BE2C (cell line): ENCODE data around the gene RPL34.

Experiments
- DNase-seq: peaks from one replicate; pipeline ENCODE4 v3.0.0-alpha.2; 2020
- H3K27me3 ChIP-seq: fragments of 250-450 bp; sonication (Bioruptor Pico); 2 replicates; pipeline ENCODE4 v1.5.1; 2020; ENCODE audit warnings: mild to moderate bottlenecking
- H3K36me3 ChIP-seq: fragments of 250-450 bp; sonication (Bioruptor Pico); 2 replicates; pipeline ENCODE4 v1.5.1; 2020; ENCODE audit warnings: mild to moderate bottlenecking
- H3K4me1 ChIP-seq: fragments of 250-450 bp; sonication (Bioruptor Pico); 2 replicates; pipeline ENCODE4 v1.5.1; 2020
- H3K4me3 ChIP-seq: 2 replicates; pipeline ENCODE4 v1.5.1; 2011; ENCODE audit warnings: low read depth, low read length
- H3K9me3 ChIP-seq: fragments of 250-450 bp; sonication (Bioruptor Pico); 2 replicates; pipeline ENCODE4 v1.5.1; 2020
- CTCF ChIP-seq: IDR thresholded peaks from 2 replicates; pipeline ENCODE4 v1.5.1; 2012; ENCODE audit warnings: mild to moderate bottlenecking, low read depth, low read length

RPL34 gene

DNA sequence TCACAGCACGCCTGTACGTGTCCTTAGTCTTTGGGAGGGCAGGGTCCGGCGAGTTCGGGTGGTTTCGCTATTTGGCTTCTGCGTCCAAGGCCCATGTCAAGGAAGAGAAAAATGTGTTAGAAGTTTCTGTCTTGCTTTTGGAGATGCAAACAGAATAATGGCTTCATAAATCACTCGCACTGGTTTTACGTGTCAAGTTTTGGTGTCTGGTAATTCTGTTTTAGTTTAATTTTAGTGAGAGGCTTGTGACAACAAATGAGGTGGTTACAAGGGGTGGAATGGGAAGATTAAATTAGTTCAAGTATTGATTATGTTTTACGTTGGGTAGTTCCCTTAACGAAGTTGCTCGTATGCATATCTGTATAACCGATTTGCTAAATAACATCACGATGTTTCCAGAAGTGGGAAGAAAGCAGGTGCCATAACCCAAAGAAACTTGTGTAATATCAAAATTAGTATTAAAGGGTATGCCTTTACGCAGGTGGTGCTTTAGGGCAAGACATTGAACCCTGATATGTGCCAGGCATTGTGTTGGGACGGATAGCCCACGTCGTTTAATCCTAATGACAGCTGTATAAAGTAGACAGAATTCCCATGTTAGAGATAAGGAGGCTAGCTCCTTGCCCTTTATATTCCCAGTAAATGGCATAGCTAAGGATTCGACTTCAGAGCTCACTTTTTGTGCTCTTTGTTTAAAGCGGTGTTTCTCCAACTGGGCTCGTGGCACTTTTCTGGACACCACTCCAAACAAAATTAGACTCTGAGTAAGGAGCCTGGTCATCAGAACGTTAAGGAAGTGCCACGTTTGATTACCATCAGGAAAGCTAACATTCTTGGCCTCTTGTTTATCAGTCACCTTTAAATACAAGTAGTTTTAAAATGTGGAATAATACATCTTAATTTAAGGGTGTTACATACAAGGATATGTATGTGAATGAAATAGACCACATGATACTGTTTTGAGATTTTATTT lies 843 bp downstream of the RPL34 start:
- Histone ChIP-seq H3K4me3 (peak overlapping the region; percentile 100), H3K4me1 (no peaks in the 10 kb centered on the region), H3K27me3 (no peaks in the 10 kb centered on the region), H3K36me3 (peaks cover 54% of the 10 kb centered on the region), H3K9me3 (no peaks in the 10 kb centered on the region)
- no peak for TF ChIP-seq CTCF
- DNase-seq, result no peak

DNA sequence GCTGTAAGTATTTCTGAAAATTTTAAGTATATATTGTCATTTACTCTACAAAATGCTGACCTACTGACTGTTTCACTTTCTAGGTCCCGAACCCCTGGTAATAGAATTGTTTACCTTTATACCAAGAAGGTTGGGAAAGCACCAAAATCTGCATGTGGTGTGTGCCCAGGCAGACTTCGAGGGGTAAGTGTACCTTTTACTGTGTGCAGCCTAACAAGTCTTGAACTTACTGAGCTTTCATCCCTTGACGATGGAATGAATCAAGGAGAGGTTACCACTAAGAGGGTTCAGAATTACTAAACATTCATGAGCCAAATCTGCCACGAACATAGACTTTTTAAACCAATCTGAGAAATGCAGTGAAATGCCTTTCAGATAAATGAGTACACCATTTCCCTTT lies 1.6 kb downstream of the RPL34 start:
- Histone ChIP-seq H3K36me3 (peaks cover 62% of the 10 kb centered on the region), H3K27me3 (no peaks in the 10 kb centered on the region), H3K9me3 (no peaks in the 10 kb centered on the region), H3K4me3 (peak overlapping the region; percentile 100), H3K4me1 (no peaks in the 10 kb centered on the region)
- TF ChIP-seq CTCF, result no peak
- DNase-seq, result no peak

GRCh38 chr4:108622828-108623227 lies 2.5 kb downstream of the RPL34 start:
- H3K36me3 ChIP-seq, result peaks cover 70% of the 10 kb centered on the region
- no peaks in the 10 kb centered on the region for H3K27me3 ChIP-seq
- H3K9me3 ChIP-seq, result no peaks in the 10 kb centered on the region
- H3K4me3 ChIP-seq, result peak overlapping the region; percentile 100; the same call in 1 of the 2 replicates
- no peak for DNase-seq
- H3K4me1 ChIP-seq, result no peaks in the 10 kb centered on the region
- no peak for TF ChIP-seq CTCF

- H3K27me3 ChIP-seq, result no peaks in the 10 kb centered on the region
- H3K4me1 ChIP-seq, result no peaks in the 10 kb centered on the region
- TF ChIP-seq CTCF, result no peak
- H3K9me3 ChIP-seq, result no peaks in the 10 kb centered on the region
- no peak overlapping the region for H3K4me3 ChIP-seq
- no peak for DNase-seq
- H3K36me3 ChIP-seq, result peaks cover 87% of the 10 kb centered on the region
Measured at GRCh38 chr4:108624263-108625056, 4.1 kb downstream of the RPL34 start.

DNA sequence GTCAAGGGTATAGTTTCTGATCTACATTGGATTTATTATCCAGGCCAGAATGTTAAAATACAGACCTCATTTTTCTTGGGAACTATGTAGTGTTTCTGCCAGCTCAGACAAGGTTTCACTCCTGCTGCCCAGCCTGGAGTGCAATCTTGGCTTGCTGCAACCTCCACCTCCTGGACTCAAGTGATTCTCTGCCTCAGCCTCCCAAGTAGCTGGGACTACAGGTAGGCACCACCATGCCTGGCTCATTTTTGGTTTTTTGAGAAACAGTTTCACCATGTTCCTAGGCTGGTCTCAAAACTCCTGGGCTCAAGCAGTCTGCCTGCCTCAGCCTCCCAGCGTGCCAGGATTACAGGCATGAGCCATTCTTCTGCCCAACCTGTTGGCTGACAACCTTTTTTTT lies 5.7 kb downstream of the RPL34 start:
- no peaks in the 10 kb centered on the region for H3K27me3 ChIP-seq
- no peak overlapping the region for H3K4me3 ChIP-seq
- no peak for DNase-seq
- no peak for TF ChIP-seq CTCF
- H3K36me3 ChIP-seq, result peaks cover 100% of the 10 kb centered on the region
- no peaks in the 10 kb centered on the region for H3K9me3 ChIP-seq
- no peaks in the 10 kb centered on the region for H3K4me1 ChIP-seq
